ENCODE measurements around the gene USP32.

The USP32 gene

GRCh38 chr17:60168654-60169053 is 223.3 kb downstream of the USP32 start:
- no peak for DNase-seq

DNA sequence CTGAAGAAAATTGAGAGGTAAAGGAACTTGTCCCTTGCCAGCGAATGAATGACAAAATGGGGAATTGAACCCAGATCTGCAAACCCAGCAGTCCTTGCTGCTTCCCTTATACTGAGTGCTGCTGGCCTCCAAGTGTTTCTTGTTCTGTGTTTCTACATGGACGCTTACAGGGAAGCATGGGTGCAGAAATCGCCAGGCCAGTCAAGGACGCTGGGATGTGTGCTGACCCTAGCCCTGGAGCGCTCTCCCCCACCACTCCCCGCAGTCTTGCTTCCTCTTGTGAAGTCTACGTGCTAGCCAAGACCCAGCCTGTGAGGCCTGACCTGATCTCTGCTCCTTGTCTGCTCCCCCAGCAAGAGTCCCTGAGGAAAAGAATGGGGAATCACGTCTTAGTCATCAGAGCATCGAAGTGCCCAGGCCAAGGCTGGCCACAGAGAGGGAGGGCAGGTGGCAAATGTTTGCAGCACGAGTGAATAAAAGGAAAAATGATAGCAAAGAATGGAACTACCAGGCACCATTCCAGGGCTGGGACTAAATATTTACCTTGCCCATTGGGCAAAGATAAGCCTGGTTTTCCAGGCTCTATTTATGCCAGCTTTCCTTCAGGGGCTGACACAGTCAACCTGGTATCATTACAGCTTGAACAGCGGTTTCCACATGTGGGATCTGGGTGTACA is 224.7 kb downstream of the USP32 start:
- DNase-seq = no peak

- DNase-seq = no peak
Measured at GRCh38 chr17:60165971-60166370, 226.0 kb downstream of the USP32 start.

- DNase-seq = no peak
Measured at GRCh38 chr17:60165223-60165622, 226.7 kb downstream of the USP32 start.

GRCh38 chr17:60164697-60165096 is 227.2 kb downstream of the USP32 start:
- DNase-seq = no peak

DNA sequence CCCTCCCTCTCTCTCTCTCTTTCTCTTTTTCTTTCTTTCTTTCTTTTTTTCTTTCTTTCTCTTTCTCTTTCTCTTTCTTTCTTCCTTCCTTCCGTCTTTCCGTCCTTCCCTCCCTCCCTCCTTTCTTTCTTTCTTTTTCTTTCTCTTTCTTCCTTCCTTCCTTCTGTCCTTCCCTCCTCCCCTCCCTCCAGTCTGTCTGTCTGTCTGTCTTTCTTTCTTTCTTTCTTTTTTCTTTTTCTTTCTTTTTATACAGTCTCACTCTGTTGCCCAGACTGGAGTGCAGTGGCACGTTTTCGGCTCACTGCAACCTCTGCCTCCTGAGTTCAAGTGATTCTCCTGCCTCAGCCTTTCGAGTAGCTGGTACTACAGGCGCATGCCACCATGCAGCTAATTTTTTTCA is 227.8 kb downstream of the USP32 start:
- no peak for DNase-seq

GRCh38 chr17:60163108-60163784 is 228.7 kb downstream of the USP32 start:
- DNase-seq = no peak

GRCh38 chr17:60161598-60162330 is 230.2 kb downstream of the USP32 start:
- no peak for DNase-seq

GRCh38 chr17:60160829-60161501 is 231.0 kb downstream of the USP32 start:
- no peak for DNase-seq

GRCh38 chr17:60159479-60159866 is 232.5 kb downstream of the USP32 start:
- DNase-seq = no peak

GRCh38 chr17:60158751-60159478 is 233.0 kb downstream of the USP32 start:
- no peak for DNase-seq

DNA sequence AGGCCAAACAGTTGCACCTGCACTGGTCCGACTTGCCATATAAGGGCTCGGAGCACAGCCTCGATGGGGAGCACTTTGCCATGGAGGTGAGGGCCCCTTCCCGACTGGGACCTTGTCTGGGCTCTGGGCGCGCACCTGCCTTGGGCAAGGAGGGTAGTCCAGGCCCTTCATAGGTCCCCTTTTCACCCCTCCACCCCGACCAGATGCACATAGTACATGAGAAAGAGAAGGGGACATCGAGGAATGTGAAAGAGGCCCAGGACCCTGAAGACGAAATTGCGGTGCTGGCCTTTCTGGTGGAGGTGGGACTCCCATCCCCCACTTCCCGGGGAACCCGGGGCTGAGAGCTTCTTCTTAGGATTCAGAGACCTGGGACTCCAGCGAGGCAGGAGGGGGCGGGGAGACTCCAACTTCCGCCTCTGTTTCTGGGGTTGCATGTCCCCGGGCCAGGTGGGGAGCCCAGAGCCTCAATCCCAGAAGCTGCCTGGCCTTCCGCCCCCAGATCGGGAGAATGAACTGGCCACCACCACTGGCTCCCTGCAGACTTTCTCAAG is 234.4 kb downstream of the USP32 start:
- no peak for DNase-seq

- no peak for DNase-seq
Measured at GRCh38 chr17:60156746-60157145, 235.2 kb downstream of the USP32 start.

DNA sequence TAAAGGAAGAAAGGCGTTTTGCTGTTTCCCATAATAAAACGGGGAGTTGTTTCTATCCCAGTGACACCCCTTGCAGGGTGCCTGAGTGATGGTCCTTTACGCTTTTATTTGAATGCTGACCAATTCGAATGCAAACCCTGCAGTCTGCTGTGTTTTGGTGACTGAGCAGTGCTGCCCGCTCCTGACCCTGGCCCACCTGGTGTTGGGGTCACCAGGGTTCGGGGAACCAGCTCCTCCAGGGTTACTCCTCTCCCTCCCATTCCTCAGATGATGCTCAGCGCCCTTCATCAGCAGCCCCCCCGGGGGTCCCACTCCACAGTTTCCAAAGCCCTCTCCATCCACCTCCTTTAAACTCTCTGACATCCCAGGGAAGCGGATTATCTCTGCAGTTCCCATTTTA is 236.1 kb downstream of the USP32 start:
- no peak for DNase-seq

DNA sequence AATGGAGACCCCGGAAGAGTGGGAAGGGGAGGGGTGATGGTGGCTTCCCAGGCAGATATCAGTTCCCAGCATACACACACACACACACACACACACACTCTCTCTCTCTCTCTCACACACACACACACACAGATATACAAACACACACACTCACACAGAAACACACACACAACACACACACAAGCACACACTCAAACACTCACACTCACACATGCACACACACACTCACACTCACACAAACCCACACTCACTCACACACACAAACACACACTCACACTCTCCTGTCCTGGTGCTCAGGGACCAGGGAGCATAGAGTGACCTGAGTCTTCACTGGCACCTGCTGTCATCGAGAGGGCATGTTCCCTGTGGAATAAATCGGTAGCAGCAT is 236.5 kb downstream of the USP32 start:
- DNase-seq = no peak

DNA sequence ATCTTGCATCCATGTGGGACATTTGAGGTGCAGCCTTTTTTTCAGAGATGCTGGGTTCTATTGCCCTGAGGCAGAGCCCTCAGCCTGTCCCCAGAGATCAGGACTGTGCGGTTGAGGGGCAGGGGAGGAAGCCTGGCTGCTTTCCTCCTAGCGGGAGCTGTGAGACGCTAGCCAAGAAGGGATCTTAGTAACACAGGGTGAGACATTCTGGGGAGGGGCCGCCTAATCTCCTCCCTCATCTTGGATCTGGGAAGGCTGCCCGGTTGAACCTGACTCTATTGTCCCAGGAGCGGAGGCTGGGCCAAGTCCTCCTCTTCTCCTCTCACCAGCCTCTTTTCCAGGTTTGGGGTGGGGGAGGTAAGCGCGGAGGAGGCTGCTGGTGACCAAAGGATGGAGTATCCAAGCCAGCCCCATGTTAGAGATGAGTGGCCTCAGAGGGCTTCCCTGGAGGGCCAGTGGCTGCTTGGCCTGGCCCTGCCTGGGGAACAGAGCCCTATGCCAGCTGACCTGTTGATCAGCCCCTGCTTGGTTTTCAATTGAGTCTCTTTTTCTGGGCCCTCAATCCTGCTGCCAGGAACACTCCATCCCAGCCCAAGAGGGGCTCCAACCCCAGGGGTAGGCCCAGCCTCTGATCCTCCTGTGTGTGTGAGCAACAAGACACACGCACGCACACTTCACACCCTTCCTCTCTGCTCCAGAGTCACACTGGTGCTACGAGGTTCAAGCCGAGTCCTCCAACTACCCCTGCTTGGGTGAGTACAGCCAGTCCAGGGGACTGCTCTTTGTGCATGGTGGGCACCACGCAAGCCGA is 237.1 kb downstream of the USP32 start:
- DNase-seq = no peak

GRCh38 chr17:60153606-60154390 is 238.1 kb downstream of the USP32 start:
- DNase-seq = no peak

GRCh38 chr17:60151355-60151754 is 240.6 kb downstream of the USP32 start:
- DNase-seq = no peak

- no peak for DNase-seq
Measured at GRCh38 chr17:60149691-60150582, 242.0 kb downstream of the USP32 start, which contains the start of gene CA4. Gene CA4, plus strand, starts transcription at chr17:60149973. Its CDS starts 62 bp downstream, at chr17:60150035.
